ENCODE data around the gene EPB41L2.

Gene EPB41L2

DNA sequence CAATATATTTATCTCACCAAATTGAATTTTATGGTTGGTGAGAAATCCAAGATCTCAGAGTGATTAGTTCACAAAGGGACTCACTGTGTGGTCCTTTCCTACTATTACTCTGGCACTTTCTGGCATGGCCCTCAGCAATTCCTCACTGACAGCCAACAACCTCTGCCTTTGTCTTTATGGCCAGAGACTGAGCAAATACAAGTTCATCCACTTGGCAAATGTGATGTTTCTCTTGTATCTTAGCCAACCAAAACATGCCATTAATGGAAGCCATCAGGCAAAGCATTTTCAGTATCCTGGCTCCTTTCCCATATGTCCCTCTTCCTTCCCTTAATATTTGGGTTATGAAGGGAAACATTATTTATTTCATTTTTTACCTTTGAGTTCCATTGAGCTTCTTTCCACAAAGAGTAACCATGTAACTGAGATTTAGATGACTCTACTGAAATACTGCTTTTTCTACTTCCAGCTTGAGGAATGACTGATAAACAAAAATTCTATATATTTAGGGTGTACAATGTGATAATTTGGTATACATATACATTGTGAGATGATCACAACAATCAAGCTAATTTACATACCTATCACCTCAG, 266.6 kb downstream of the EPB41L2 start:
- DNase-seq (ENCODE audit: low read depth): peak; percentile 36

GRCh38 chr6:130794738-130795137, 268.3 kb downstream of the EPB41L2 start:
- DNase-seq (ENCODE audit: low read depth): no peak

DNA sequence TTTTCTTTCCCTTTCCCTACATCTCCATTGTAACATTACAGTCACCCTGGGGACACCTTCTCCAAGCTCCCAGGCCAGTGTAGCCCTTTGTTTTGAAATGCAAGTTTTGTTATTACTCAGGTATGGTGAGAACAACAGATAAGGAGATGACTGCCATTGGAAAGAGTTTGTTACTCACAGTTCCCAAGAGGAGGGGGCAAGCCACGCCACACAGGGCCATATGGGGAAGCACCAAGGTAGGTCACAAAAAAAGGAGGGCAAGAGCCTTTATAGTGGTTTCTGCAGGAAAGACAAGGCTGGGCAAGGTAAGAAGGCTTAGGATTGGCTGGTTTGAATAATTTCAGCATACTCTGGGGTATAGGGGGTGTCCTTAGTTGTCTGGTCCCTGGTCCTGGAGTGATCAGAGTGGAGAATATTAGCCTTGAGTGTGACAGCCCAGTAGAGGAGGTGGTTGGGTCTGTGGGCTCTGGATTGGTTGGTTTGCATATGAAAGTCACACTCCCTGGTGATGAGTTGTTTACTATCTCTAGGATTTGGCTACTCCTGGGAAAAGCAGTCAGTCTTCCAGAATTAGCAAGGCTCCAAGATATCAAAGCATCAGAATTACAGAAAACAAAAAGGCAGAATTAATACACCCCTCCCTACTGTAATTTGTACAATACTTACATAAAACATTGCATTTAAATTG, 268.9 kb downstream of the EPB41L2 start:
- no peak for DNase-seq (ENCODE audit: low read depth)

Data from fibroblast of gingiva (primary cell).